ENCODE data around the gene PIGL. TPM values are rescaled to one million over a fixed set of nuclear protein-coding genes. Genes with fewer than 3 reads are reported as not detected.
"Not testable (repeated sequence)": the region's sequence is repeated elsewhere in the genome, so short reads cannot be mapped to it uniquely, and the experiment has no call there.

PIGL gene
- total and polyA plus RNA-seq, 4 donors, result 8.9 to 38.1 (median 27.1) TPM

- no peak overlapping the region for H3K9ac ChIP-seq (ENCODE audit: insufficient read depth in 1 of 2, low read length in 2 of 2)
- no peak for ATAC-seq (ENCODE audit: insufficient read depth, low FRiP score)
- TF ChIP-seq, protein P1, sequence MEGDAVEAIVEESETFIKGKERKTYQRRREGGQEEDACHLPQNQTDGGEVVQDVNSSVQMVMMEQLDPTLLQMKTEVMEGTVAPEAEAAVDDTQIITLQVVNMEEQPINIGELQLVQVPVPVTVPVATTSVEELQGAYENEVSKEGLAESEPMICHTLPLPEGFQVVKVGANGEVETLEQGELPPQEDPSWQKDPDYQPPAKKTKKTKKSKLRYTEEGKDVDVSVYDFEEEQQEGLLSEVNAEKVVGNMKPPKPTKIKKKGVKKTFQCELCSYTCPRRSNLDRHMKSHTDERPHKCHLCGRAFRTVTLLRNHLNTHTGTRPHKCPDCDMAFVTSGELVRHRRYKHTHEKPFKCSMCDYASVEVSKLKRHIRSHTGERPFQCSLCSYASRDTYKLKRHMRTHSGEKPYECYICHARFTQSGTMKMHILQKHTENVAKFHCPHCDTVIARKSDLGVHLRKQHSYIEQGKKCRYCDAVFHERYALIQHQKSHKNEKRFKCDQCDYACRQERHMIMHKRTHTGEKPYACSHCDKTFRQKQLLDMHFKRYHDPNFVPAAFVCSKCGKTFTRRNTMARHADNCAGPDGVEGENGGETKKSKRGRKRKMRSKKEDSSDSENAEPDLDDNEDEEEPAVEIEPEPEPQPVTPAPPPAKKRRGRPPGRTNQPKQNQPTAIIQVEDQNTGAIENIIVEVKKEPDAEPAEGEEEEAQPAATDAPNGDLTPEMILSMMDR (IDR thresholded peaks at IDR 0.05; ENCODE audit: control extremely low read depth, extremely low read depth), result no peak
- H3K4me1 ChIP-seq (ENCODE audit: control insufficient read depth in 5 of 5, insufficient read depth in 5 of 5, low read length in 5 of 5), result peaks cover 0 to 10% (median 0%) of the 10 kb centered on the region in 5 donors
- no peaks in the 10 kb centered on the region for H3K27me3 ChIP-seq (ENCODE audit: control insufficient read depth in 3 of 3, insufficient read depth in 3 of 3, low read length in 2 of 3)
- peak overlapping the region in 1 of 2 donors; percentile 40 for H3K27ac ChIP-seq (ENCODE audit: low read depth in 1 of 2, low read length in 1 of 2)
- no peak for DNase-seq
- H3K36me3 ChIP-seq (ENCODE audit: control insufficient read depth in 4 of 4, insufficient read depth in 4 of 4, low read length in 4 of 4), result peaks cover 7 to 14% (median 12%) of the 10 kb centered on the region in 4 donors
- H3K9me3 ChIP-seq (ENCODE audit: control insufficient read depth in 4 of 4, insufficient read depth in 3 of 4, low read length in 3 of 4), result no peaks in the 10 kb centered on the region
- H3K4me3 ChIP-seq, result no peak overlapping the region
- 86 to 87% methylated on average over 4 of the region's 4 CpGs for WGBS, 2 donors
Measured at GRCh38 chr17:16190703-16191360, 26.2 kb upstream of the PIGL start.

- 88 to 92% methylated on average over 3 of the region's 3 CpGs for WGBS, 2 donors
- TF ChIP-seq, protein P1 (IDR thresholded peaks at IDR 0.05; ENCODE audit: control extremely low read depth, extremely low read depth), result no peak
- no peaks in the 10 kb centered on the region for H3K9me3 ChIP-seq (ENCODE audit: control insufficient read depth in 4 of 4, insufficient read depth in 3 of 4, low read length in 3 of 4)
- H3K36me3 ChIP-seq (ENCODE audit: control insufficient read depth in 4 of 4, insufficient read depth in 4 of 4, low read length in 4 of 4), result peaks cover 4 to 11% (median 11%) of the 10 kb centered on the region in 4 donors
- H3K4me1 ChIP-seq (ENCODE audit: control insufficient read depth in 5 of 5, insufficient read depth in 5 of 5, low read length in 5 of 5), result peaks cover 0 to 10% (median 0%) of the 10 kb centered on the region in 5 donors
- ATAC-seq (ENCODE audit: insufficient read depth, low FRiP score) (no peak), DNase-seq (no peak)
- H3K4me3 ChIP-seq, result no peak overlapping the region
- H3K9ac ChIP-seq (ENCODE audit: insufficient read depth in 1 of 2, low read length in 2 of 2), result no peak overlapping the region
- no peaks in the 10 kb centered on the region for H3K27me3 ChIP-seq (ENCODE audit: control insufficient read depth in 3 of 3, insufficient read depth in 3 of 3, low read length in 2 of 3)
- H3K27ac ChIP-seq (ENCODE audit: low read depth in 1 of 2, low read length in 1 of 2), result no peak overlapping the region
Measured at GRCh38 chr17:16191604-16192003, 25.4 kb upstream of the PIGL start.

GRCh38 chr17:16194307-16194835 lies 22.6 kb upstream of the PIGL start:
- not testable (repeated sequence) for H3K27ac ChIP-seq (ENCODE audit: low read depth in 1 of 2, low read length in 1 of 2); H3K27me3 ChIP-seq (ENCODE audit: control insufficient read depth in 3 of 3, insufficient read depth in 3 of 3, low read length in 2 of 3); H3K4me1 ChIP-seq (ENCODE audit: control insufficient read depth in 5 of 5, insufficient read depth in 5 of 5, low read length in 5 of 5); H3K9ac ChIP-seq (ENCODE audit: insufficient read depth in 1 of 2, low read length in 2 of 2); H3K9me3 ChIP-seq (ENCODE audit: control insufficient read depth in 4 of 4, insufficient read depth in 3 of 4, low read length in 3 of 4); ATAC-seq (ENCODE audit: insufficient read depth, low FRiP score); DNase-seq; H3K4me3 ChIP-seq
- 74 to 76% methylated on average over 2 of the region's 2 CpGs for WGBS, 2 donors
- H3K36me3 ChIP-seq (ENCODE audit: control insufficient read depth in 4 of 4, insufficient read depth in 4 of 4, low read length in 4 of 4), result peaks cover 7 to 15% (median 11%) of the 10 kb centered on the region in 4 donors

GRCh38 chr17:16197276-16197675 lies 19.7 kb upstream of the PIGL start:
- peaks cover 0 to 6% (median 0%) of the 10 kb centered on the region in 5 donors for H3K4me1 ChIP-seq (ENCODE audit: control insufficient read depth in 5 of 5, insufficient read depth in 5 of 5, low read length in 5 of 5)
- no peaks in the 10 kb centered on the region for H3K27me3 ChIP-seq (ENCODE audit: control insufficient read depth in 3 of 3, insufficient read depth in 3 of 3, low read length in 2 of 3)
- 89 to 94% methylated on average over 1 of the region's 1 CpG for WGBS, 2 donors
- H3K9me3 ChIP-seq (ENCODE audit: control insufficient read depth in 4 of 4, insufficient read depth in 3 of 4, low read length in 3 of 4), result no peaks in the 10 kb centered on the region
- TF ChIP-seq, protein P1 (IDR thresholded peaks at IDR 0.05; ENCODE audit: control extremely low read depth, extremely low read depth), result no peak
- H3K4me3 ChIP-seq, result no peak overlapping the region
- no peak overlapping the region for H3K27ac ChIP-seq (ENCODE audit: low read depth in 1 of 2, low read length in 1 of 2)
- no peak overlapping the region for H3K9ac ChIP-seq (ENCODE audit: insufficient read depth in 1 of 2, low read length in 2 of 2)
- H3K36me3 ChIP-seq (ENCODE audit: control insufficient read depth in 4 of 4, insufficient read depth in 4 of 4, low read length in 4 of 4), result peaks cover 2 to 11% (median 6%) of the 10 kb centered on the region in 4 donors
- ATAC-seq (ENCODE audit: insufficient read depth, low FRiP score) (no peak), DNase-seq (no peak)

Measured in lung (tissue), 12 donors.